HEK293 (cell line): ENCODE results near the gene ARV1.

ENCODE experiments used
- ELK4 ChIP-seq: IDR thresholded peaks from 2 replicates; pipeline ENCODE4 v1.6.1; 2011; ENCODE audit warnings: mild to moderate bottlenecking, low read depth, low read length, borderline replicate concordance
- GLI2 ChIP-seq: fragments of 450-650 bp; formaldehyde crosslinking; IDR thresholded peaks from 2 replicates; pipeline ENCODE4; 2017; ENCODE audit warnings: missing biosample characterization, missing genetic modification characterization, low read depth, borderline replicate concordance
- GLIS2 ChIP-seq: fragments of 450-650 bp; formaldehyde crosslinking; IDR thresholded peaks from 2 replicates; pipeline ENCODE4 v1.5.1; 2016; ENCODE audit warnings: missing biosample characterization, missing genetic modification characterization
- HOXA7 ChIP-seq: sonication (generic); formaldehyde crosslinking; IDR thresholded peaks from 2 replicates; pipeline ENCODE4 v1.8.1; 2022; ENCODE audit warnings: missing genetic modification reagents, borderline replicate concordance
- KLF17 ChIP-seq: fragments of 450-650 bp; formaldehyde crosslinking; IDR thresholded peaks from 2 replicates; pipeline ENCODE4 v1.5.1; 2016; ENCODE audit warnings: missing biosample characterization, missing genetic modification characterization
- KLF8 ChIP-seq: fragments of 450-650 bp; formaldehyde crosslinking; IDR thresholded peaks from 2 replicates; pipeline ENCODE4 v1.5.1; 2016; ENCODE audit warnings: missing biosample characterization, missing genetic modification characterization
- PRDM1 ChIP-seq: fragments of 450-650 bp; formaldehyde crosslinking; IDR thresholded peaks from 2 replicates; pipeline ENCODE4; 2016; ENCODE audit warnings: missing biosample characterization, missing genetic modification characterization
- TRIM28 ChIP-seq: IDR thresholded peaks from 2 replicates; pipeline ENCODE4 v1.6.1; 2011; ENCODE audit warnings: low read length, control low read depth, borderline replicate concordance
- YY1 ChIP-seq: fragments of 450-650 bp; formaldehyde crosslinking; IDR thresholded peaks from 2 replicates; pipeline ENCODE4 v1.5.1; 2018; ENCODE audit warnings: missing biosample characterization, missing genetic modification characterization
- ZEB2 ChIP-seq: fragments of 450-650 bp; formaldehyde crosslinking; IDR thresholded peaks from 2 replicates; pipeline ENCODE4 v1.5.1; 2016; ENCODE audit warnings: missing biosample characterization, missing genetic modification characterization
- ZFP3 ChIP-seq: fragments of 450-650 bp; formaldehyde crosslinking; IDR thresholded peaks from 2 replicates; pipeline ENCODE4 v1.5.1; 2016; ENCODE audit warnings: low read depth, missing biosample characterization, missing genetic modification characterization
- ZNF140 ChIP-seq: fragments of 450-650 bp; formaldehyde crosslinking; IDR thresholded peaks from 2 replicates; pipeline ENCODE4 v1.5.1; 2016; ENCODE audit warnings: missing biosample characterization, missing genetic modification characterization
- ZNF148 ChIP-seq: fragments of 450-650 bp; formaldehyde crosslinking; IDR thresholded peaks from 2 replicates; pipeline ENCODE4 v1.5.0; 2017; ENCODE audit warnings: missing biosample characterization, missing genetic modification characterization, borderline replicate concordance
- ZNF157 ChIP-seq: fragments of 450-650 bp; formaldehyde crosslinking; IDR thresholded peaks from 2 replicates; pipeline ENCODE4 v1.5.1; 2016; ENCODE audit warnings: missing biosample characterization, missing genetic modification characterization
- ZNF16 ChIP-seq: fragments of 450-650 bp; formaldehyde crosslinking; IDR thresholded peaks from 2 replicates; pipeline ENCODE4 v1.5.1; 2016; ENCODE audit warnings: low read depth, missing biosample characterization, missing genetic modification characterization
- ZNF18 ChIP-seq: fragments of 450-650 bp; formaldehyde crosslinking; IDR thresholded peaks from 2 replicates; pipeline ENCODE4 v1.5.1; 2016; ENCODE audit warnings: missing biosample characterization, missing genetic modification characterization
- ZNF223 ChIP-seq: fragments of 450-650 bp; formaldehyde crosslinking; IDR thresholded peaks from 2 replicates; pipeline ENCODE4 v1.5.1; 2016; ENCODE audit warnings: missing biosample characterization, missing genetic modification characterization
- ZNF23 ChIP-seq: fragments of 450-650 bp; formaldehyde crosslinking; IDR thresholded peaks from 2 replicates; pipeline ENCODE4 v1.5.1; 2016; ENCODE audit warnings: missing biosample characterization, missing genetic modification characterization, borderline replicate concordance
- ZNF24 ChIP-seq: fragments of 450-650 bp; formaldehyde crosslinking; IDR thresholded peaks from 2 replicates; pipeline ENCODE4 v1.5.1; 2016; ENCODE audit warnings: missing biosample characterization, missing genetic modification characterization
- ZNF341 ChIP-seq: fragments of 450-650 bp; formaldehyde crosslinking; IDR thresholded peaks from 2 replicates; pipeline ENCODE4; 2016; ENCODE audit warnings: low read depth, missing biosample characterization, missing genetic modification characterization
- ZNF362 ChIP-seq: fragments of 450-650 bp; formaldehyde crosslinking; IDR thresholded peaks from 2 replicates; pipeline ENCODE4 v1.5.1; 2016; ENCODE audit warnings: missing biosample characterization, missing genetic modification characterization
- ZNF416 ChIP-seq: fragments of 450-650 bp; formaldehyde crosslinking; IDR thresholded peaks from 2 replicates; pipeline ENCODE4 v1.5.1; 2016; ENCODE audit warnings: missing biosample characterization, missing genetic modification characterization
- ZNF423 ChIP-seq: fragments of 450-650 bp; formaldehyde crosslinking; IDR thresholded peaks from 2 replicates; pipeline ENCODE4 v1.5.1; 2016; ENCODE audit warnings: missing biosample characterization, missing genetic modification characterization
- ZNF513 ChIP-seq: fragments of 450-650 bp; IDR thresholded peaks from 2 replicates; pipeline ENCODE4 v1.5.1; 2018; ENCODE audit warnings: missing biosample characterization, missing genetic modification characterization
- ZNF514 ChIP-seq: fragments of 450-650 bp; formaldehyde crosslinking; IDR thresholded peaks from 2 replicates; pipeline ENCODE4 v1.5.1; 2016; ENCODE audit warnings: missing biosample characterization, missing genetic modification characterization
- ZNF548 ChIP-seq: fragments of 450-650 bp; formaldehyde crosslinking; IDR thresholded peaks from 2 replicates; pipeline ENCODE4 v1.5.1; 2016; ENCODE audit warnings: missing biosample characterization, missing genetic modification characterization
- ZNF621 ChIP-seq: fragments of 450-650 bp; formaldehyde crosslinking; IDR thresholded peaks from 2 replicates; pipeline ENCODE4 v1.5.1; 2017; ENCODE audit warnings: missing biosample characterization, missing genetic modification characterization
- ZNF658 ChIP-seq: fragments of 450-650 bp; formaldehyde crosslinking; IDR thresholded peaks from 2 replicates; pipeline ENCODE4; 2016; ENCODE audit warnings: missing biosample characterization, missing genetic modification characterization
- ZNF670 ChIP-seq: fragments of 450-650 bp; formaldehyde crosslinking; IDR thresholded peaks from 2 replicates; pipeline ENCODE4 v1.5.1; 2016; ENCODE audit warnings: missing biosample characterization, missing genetic modification characterization, low read depth
- ZNF701 ChIP-seq: fragments of 450-650 bp; formaldehyde crosslinking; IDR thresholded peaks from 2 replicates; pipeline ENCODE4 v1.5.1; 2016; ENCODE audit warnings: missing biosample characterization, missing genetic modification characterization
- ZNF777 ChIP-seq: fragments of 450-650 bp; formaldehyde crosslinking; IDR thresholded peaks from 2 replicates; pipeline ENCODE4 v1.5.1; 2017; ENCODE audit warnings: missing biosample characterization, missing genetic modification characterization, borderline replicate concordance
- ZNF830 ChIP-seq: fragments of 450-650 bp; IDR thresholded peaks from 2 replicates; pipeline ENCODE4 v1.5.0; 2018; ENCODE audit warnings: missing biosample characterization, missing genetic modification characterization, low read depth, mild to moderate bottlenecking, moderate library complexity
- ZSCAN23 ChIP-seq: fragments of 450-650 bp; formaldehyde crosslinking; IDR thresholded peaks from 2 replicates; pipeline ENCODE4 v1.5.1; 2016; ENCODE audit warnings: missing biosample characterization, missing genetic modification characterization

ARV1 gene

GRCh38 chr1:230977761-230978490, 968 bp upstream of the ARV1 start (continued):
- TF ChIP-seq ZNF18 (tag by site-specific recombination): no peak
- no peak for TF ChIP-seq YY1 (tag by site-specific recombination)
- TF ChIP-seq ZNF658 (tag by site-specific recombination): no peak
- no peak for TF ChIP-seq ZNF16 (tag by site-specific recombination)
- no peak for TF ChIP-seq ZNF777 (tag by site-specific recombination)
- no peak for TF ChIP-seq TRIM28
- no peak for TF ChIP-seq ZNF513 (tag by site-specific recombination)
- TF ChIP-seq ZNF24 (tag by site-specific recombination): peak; percentile 46; the same call in 1 of the 2 replicates
- TF ChIP-seq ELK4: no peak
- peak; percentile 99 for TF ChIP-seq ZNF341 (tag by site-specific recombination)
- peak; percentile 93 for TF ChIP-seq GLIS2
- no peak for TF ChIP-seq ZNF548 (tag by site-specific recombination)
- TF ChIP-seq ZFP3 (tag by site-specific recombination): no peak
- no peak for TF ChIP-seq GLI2 (tag by site-specific recombination)
- TF ChIP-seq ZNF148: no peak
- TF ChIP-seq HOXA7 (CRISPR knock-in tag): no peak
- no peak for TF ChIP-seq PRDM1 (tag by site-specific recombination)
- peak; percentile 83; the same call in 1 of the 2 replicates for TF ChIP-seq KLF8 (tag by site-specific recombination)
- TF ChIP-seq ZNF23: no peak
- TF ChIP-seq ZNF701: no peak
- TF ChIP-seq ZNF621 (tag by site-specific recombination): no peak
- TF ChIP-seq ZNF223 (tag by site-specific recombination): no peak
- no peak for TF ChIP-seq ZNF514
- 0 out of 2 replicates have a peak, but pooled peaks have one; percentile 8 for TF ChIP-seq ZNF423 (tag by site-specific recombination)
- peak; percentile 82 for TF ChIP-seq ZEB2
- no peak for TF ChIP-seq ZNF670 (tag by site-specific recombination)
- no peak for TF ChIP-seq ZNF140
- no peak for TF ChIP-seq ZNF830 (tag by site-specific recombination)
- no peak for TF ChIP-seq ZNF362 (tag by site-specific recombination)
- 0 out of 2 replicates have a peak, but pooled peaks have one; percentile 40 for TF ChIP-seq KLF17 (tag by site-specific recombination)
- no peak for TF ChIP-seq ZSCAN23 (tag by site-specific recombination)
- TF ChIP-seq ZNF416 (tag by site-specific recombination): no peak
- TF ChIP-seq ZNF157: no peak
